ENCODE data around the gene TMEM238L.

GRCh38 chr17:10814075-10814474, 10.2 kb upstream of the TMEM238L start:
- TF ChIP-seq CTCF (conservative IDR thresholded peaks at IDR 0.05; ENCODE audit: low read depth, low read length) (no peak), MAZ (IDR thresholded peaks at IDR 0.05; ENCODE audit: borderline replicate concordance, low read depth, low read length) (no peak), RAD21 (IDR thresholded peaks at IDR 0.05; ENCODE audit: low read length) (no peak), USF2 (IDR thresholded peaks at IDR 0.05; ENCODE audit: low read depth, low read length) (no peak), MXI1 (IDR thresholded peaks at IDR 0.05; ENCODE audit: borderline replicate concordance, low read depth, low read length) (no peak), FOS (IDR thresholded peaks at IDR 0.05; ENCODE audit: low read depth, low read length) (no peak), POLR2A (IDR thresholded peaks at IDR 0.05; ENCODE audit: low read depth, low read length) (no peak), ELK1 (IDR thresholded peaks at IDR 0.05; ENCODE audit: borderline replicate concordance, low read depth, low read length) (no peak), CEBPB (IDR thresholded peaks at IDR 0.05; ENCODE audit: low read depth, low read length) (no peak)

All from IMR-90 (cell line).